ENCODE data around the gene KLHL7. TPM values are rescaled to one million over a fixed set of nuclear protein-coding genes. Genes with fewer than 3 reads are reported as not detected.

Gene KLHL7
- total and polyA plus RNA-seq, 4 donors = 5.4 to 14.1 (median 9.9) TPM

GRCh38 chr7:23167691-23168090 lies 62.1 kb downstream of the KLHL7 start:
- Histone ChIP-seq H3K9me3 (ENCODE audit: control insufficient read depth in 4 of 4, low read length in 3 of 4) (no peaks in the 10 kb centered on the region), H3K27ac (ENCODE audit: low read depth in 1 of 2, low read length in 2 of 2) (no peak overlapping the region), H3K4me1 (ENCODE audit: control insufficient read depth in 4 of 4, insufficient read depth in 4 of 4, low read length in 3 of 4) (no peaks in the 10 kb centered on the region), H3K27me3 (ENCODE audit: control insufficient read depth in 4 of 4, insufficient read depth in 4 of 4, low read length in 3 of 4) (no peaks in the 10 kb centered on the region), H3K4me3 (ENCODE audit: low read depth in 1 of 3, low read length in 3 of 3) (no peak overlapping the region), H3K9ac (ENCODE audit: low read depth in 1 of 2, low read length in 2 of 2) (no peak overlapping the region), H3K36me3 (ENCODE audit: control insufficient read depth in 4 of 4, insufficient read depth in 3 of 4, low read depth in 1 of 4, low read length in 3 of 4) (peaks cover 0 to 6% (median 0%) of the 10 kb centered on the region in 4 donors)
- TF ChIP-seq SP1 (IDR thresholded peaks at IDR 0.05) = no peak
- TF ChIP-seq GABPA (IDR thresholded peaks at IDR 0.05 in 1 of 2, conservative IDR thresholded peaks at IDR 0.05 in 1 of 2) = no peak
- TF ChIP-seq NR2F2 (IDR thresholded peaks at IDR 0.05) = no peak
- TF ChIP-seq FOXA2 (IDR thresholded peaks at IDR 0.05) = no peak
- no peak for TF ChIP-seq YY1 (IDR thresholded peaks at IDR 0.05)
- TF ChIP-seq, protein P1, sequence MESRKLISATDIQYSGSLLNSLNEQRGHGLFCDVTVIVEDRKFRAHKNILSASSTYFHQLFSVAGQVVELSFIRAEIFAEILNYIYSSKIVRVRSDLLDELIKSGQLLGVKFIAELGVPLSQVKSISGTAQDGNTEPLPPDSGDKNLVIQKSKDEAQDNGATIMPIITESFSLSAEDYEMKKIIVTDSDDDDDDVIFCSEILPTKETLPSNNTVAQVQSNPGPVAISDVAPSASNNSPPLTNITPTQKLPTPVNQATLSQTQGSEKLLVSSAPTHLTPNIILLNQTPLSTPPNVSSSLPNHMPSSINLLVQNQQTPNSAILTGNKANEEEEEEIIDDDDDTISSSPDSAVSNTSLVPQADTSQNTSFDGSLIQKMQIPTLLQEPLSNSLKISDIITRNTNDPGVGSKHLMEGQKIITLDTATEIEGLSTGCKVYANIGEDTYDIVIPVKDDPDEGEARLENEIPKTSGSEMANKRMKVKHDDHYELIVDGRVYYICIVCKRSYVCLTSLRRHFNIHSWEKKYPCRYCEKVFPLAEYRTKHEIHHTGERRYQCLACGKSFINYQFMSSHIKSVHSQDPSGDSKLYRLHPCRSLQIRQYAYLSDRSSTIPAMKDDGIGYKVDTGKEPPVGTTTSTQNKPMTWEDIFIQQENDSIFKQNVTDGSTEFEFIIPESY (IDR thresholded peaks at IDR 0.05) = no peak
- DNase-seq (ENCODE audit: low spot score) = no peak
- WGBS = 94% methylated on average over 5 of the region's 5 CpGs

GRCh38 chr7:23168111-23168885 lies 62.7 kb downstream of the KLHL7 start:
- no peak for DNase-seq (ENCODE audit: low spot score)
- no peak overlapping the region for H3K9ac ChIP-seq (ENCODE audit: low read depth in 1 of 2, low read length in 2 of 2)
- WGBS = 93% methylated on average over 8 of the region's 8 CpGs
- no peak overlapping the region for H3K27ac ChIP-seq (ENCODE audit: low read depth in 1 of 2, low read length in 2 of 2)
- no peaks in the 10 kb centered on the region for H3K27me3 ChIP-seq (ENCODE audit: control insufficient read depth in 4 of 4, insufficient read depth in 4 of 4, low read length in 3 of 4)
- peaks cover 0 to 6% (median 0%) of the 10 kb centered on the region in 4 donors for H3K36me3 ChIP-seq (ENCODE audit: control insufficient read depth in 4 of 4, insufficient read depth in 3 of 4, low read depth in 1 of 4, low read length in 3 of 4)
- TF ChIP-seq JUND (IDR thresholded peaks at IDR 0.05) = no peak
- no peak for TF ChIP-seq ATF3 (IDR thresholded peaks at IDR 0.05)
- TF ChIP-seq MAX (IDR thresholded peaks at IDR 0.05) = no peak
- TF ChIP-seq RXRA (IDR thresholded peaks at IDR 0.05) = no peak
- no peak for TF ChIP-seq CTCF (IDR thresholded peaks at IDR 0.05; ENCODE audit: low read depth, low read length, missing input control)
- TF ChIP-seq FOXA1 (IDR thresholded peaks at IDR 0.05) = no peak
- TF ChIP-seq NR2F2 (IDR thresholded peaks at IDR 0.05) = no peak
- no peak for TF ChIP-seq RAD21 (IDR thresholded peaks at IDR 0.05)
- no peak for TF ChIP-seq HNF4G (IDR thresholded peaks at IDR 0.05)
- TF ChIP-seq YY1 (IDR thresholded peaks at IDR 0.05) = no peak
- no peak for TF ChIP-seq EGR1 (IDR thresholded peaks at IDR 0.05; ENCODE audit: low read depth in 2 of 2)
- no peak for TF ChIP-seq TAF1 (conservative IDR thresholded peaks at IDR 0.05)
- no peak for TF ChIP-seq SP1 (IDR thresholded peaks at IDR 0.05)
- TF ChIP-seq, protein P1 (IDR thresholded peaks at IDR 0.05) = no peak
- no peak for TF ChIP-seq FOXA2 (IDR thresholded peaks at IDR 0.05)
- TF ChIP-seq HNF4A (conservative IDR thresholded peaks at IDR 0.05) = no peak
- no peak for TF ChIP-seq REST (IDR thresholded peaks at IDR 0.05)
- TF ChIP-seq GABPA (IDR thresholded peaks at IDR 0.05 in 1 of 2, conservative IDR thresholded peaks at IDR 0.05 in 1 of 2) = no peak
- no peaks in the 10 kb centered on the region for H3K4me1 ChIP-seq (ENCODE audit: control insufficient read depth in 4 of 4, insufficient read depth in 4 of 4, low read length in 3 of 4)
- no peak overlapping the region for H3K4me3 ChIP-seq (ENCODE audit: low read depth in 1 of 3, low read length in 3 of 3)
- H3K9me3 ChIP-seq (ENCODE audit: control insufficient read depth in 4 of 4, low read length in 3 of 4) = no peaks in the 10 kb centered on the region
